GM19328 (cell line): ENCODE results near the gene RASD1.

Experiments
- ATAC-seq: cut with Tn5 transposase; IDR thresholded peaks from one replicate; pipeline ENCODE4 v1.9.1; 2021; ENCODE audit warnings: mild to moderate bottlenecking, moderate library complexity; ENCODE audit not compliant: unreplicated experiment

The RASD1 gene

GRCh38 chr17:17511293-17511741 is 15.1 kb upstream of the RASD1 start:
- ATAC-seq, result no peak

GRCh38 chr17:17510456-17511292 is 14.5 kb upstream of the RASD1 start:
- ATAC-seq, result no peak

DNA sequence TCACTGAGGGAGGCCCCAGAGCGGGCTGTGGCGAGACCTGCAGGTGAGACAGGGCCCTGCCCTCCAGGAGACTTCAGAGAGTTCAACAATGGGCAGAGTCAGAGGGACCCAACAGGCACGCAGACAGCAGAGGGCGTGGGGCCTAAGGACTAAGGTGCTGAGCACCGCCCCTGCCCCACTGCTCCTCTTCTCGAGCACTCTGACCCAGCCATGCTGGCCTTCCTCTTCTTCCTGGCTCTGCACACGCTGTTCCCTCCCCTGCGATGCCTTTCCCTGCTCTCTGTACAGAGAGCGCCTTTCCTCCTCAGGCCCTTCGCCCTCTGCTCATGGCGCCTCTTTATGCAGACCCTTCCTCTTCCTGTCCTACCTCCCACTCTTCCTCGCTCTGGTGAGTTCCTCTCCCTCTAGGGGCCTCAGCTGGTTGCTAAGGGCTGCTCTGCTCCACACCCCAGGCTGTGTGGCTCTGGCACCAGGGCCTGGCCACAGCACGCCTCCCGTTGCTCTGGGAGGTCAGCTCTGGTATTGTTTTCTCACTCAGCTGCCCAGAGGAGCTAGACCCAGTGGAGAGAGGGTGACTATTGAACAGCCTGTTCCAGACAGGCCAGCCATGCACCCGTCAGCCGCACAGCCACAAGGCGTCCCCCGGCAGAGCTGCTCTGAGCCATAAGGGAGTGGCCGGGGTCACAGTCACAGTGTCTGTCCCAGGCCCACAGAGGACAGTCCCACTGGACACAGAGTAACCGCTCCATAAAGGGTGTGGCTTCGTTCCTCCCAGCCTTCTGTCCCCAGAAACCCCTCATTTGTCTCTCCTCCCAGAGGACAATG is 13.6 kb upstream of the RASD1 start:
- no peak for ATAC-seq

GRCh38 chr17:17508646-17509591 is 12.7 kb upstream of the RASD1 start:
- ATAC-seq, result no peak

GRCh38 chr17:17508019-17508535 is 11.9 kb upstream of the RASD1 start:
- no peak for ATAC-seq

- no peak for ATAC-seq
Measured at GRCh38 chr17:17507465-17508011, 11.3 kb upstream of the RASD1 start.

GRCh38 chr17:17506893-17507464 is 10.8 kb upstream of the RASD1 start:
- no peak for ATAC-seq

DNA sequence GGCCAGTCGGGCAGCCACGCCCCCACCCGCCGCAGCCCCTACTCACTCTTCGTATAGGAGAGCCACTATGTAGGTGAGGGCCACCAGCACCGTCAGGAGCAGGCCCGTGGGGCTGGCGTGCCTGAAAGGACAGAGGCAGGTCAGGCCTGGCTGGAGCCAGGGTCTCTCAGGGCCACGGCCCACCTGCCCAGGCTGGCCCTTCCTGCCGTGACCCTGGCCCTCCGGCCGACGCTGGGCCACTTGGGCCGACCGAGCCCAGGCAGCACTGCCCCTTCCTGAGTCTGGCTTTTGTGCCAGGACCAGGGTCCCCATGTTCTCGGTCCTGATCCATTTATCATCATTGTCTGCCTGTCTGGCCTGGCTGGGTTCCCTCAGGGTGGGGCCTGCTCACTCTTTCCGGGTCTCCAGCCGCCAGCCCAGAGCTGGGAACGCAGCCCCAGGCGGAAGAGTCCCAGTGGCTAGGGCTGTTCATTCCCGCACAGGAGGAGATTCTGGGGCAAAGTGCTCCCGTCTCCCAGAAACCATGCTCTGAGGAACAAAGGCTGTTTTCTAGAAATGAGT is 10.1 kb upstream of the RASD1 start:
- ATAC-seq, result no peak

DNA sequence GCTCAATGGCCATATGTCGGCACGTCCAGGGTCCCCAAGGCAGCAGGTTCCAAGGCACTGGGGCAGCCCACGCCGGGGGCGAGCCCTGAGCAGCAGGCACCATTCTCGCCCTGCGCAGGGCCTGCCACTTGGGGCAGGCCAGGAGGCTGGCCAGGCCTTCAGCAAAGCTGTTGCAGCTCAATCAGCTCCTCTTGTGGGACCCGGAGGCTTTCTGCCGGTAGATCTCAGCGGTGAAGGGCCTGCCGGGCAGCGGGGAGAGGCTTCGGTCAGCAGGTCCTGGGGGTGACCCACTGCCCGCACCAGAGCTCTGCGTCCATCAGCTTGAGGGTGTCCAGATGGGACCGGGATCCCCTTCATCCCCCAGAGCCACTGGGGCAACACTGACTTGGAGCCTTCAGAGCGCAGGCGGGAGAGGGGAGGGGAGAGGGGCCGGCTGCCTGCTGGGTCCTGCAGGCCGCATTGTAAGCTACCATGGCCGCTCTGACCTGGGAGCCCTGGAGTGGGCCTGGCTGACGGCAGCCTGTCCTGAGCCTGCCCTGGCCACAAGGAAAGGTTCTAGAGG is 9.5 kb upstream of the RASD1 start:
- ATAC-seq, result no peak

GRCh38 chr17:17505151-17505550 is 9.0 kb upstream of the RASD1 start:
- ATAC-seq, result no peak

DNA sequence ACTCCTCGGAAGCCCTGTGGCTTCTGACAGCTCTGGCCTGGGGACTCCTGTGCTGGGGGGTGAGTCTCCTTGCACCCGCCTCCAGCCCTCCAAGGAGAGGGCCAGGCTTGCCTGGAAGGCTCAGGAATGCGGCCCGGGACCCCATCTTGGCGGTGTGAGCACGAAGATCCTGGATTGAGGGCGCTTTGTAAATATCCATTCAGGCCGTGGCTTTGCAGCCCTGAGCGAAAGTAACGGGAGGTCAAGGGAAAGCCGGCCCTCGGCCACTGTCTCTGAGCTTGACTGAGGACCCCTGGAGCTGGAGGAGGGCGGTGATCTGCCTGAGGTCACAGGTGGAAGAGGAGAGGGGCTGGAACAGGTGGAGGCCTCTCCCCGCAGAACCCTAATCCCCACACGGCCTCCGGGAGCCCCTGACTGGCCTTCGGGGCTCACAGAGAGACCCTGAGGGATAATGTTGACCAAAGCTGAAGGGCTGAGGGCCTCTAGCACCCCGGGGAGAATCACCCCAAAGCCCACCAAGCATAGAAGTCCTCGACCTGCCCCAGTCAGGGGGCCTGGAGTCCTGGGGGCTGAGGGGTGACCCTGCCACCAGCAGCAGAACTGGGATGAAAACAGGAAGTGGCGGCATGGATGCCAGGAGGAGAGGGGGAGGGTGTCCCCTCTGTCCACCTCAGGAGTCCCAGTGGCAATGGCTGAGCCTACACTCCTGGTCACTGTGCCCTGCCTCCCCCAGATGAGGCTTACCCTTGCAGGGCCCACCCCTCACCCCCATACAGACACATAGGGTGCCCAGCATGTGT is 8.3 kb upstream of the RASD1 start:
- no peak for ATAC-seq

GRCh38 chr17:17503566-17504130 is 7.5 kb upstream of the RASD1 start:
- ATAC-seq, result no peak

DNA sequence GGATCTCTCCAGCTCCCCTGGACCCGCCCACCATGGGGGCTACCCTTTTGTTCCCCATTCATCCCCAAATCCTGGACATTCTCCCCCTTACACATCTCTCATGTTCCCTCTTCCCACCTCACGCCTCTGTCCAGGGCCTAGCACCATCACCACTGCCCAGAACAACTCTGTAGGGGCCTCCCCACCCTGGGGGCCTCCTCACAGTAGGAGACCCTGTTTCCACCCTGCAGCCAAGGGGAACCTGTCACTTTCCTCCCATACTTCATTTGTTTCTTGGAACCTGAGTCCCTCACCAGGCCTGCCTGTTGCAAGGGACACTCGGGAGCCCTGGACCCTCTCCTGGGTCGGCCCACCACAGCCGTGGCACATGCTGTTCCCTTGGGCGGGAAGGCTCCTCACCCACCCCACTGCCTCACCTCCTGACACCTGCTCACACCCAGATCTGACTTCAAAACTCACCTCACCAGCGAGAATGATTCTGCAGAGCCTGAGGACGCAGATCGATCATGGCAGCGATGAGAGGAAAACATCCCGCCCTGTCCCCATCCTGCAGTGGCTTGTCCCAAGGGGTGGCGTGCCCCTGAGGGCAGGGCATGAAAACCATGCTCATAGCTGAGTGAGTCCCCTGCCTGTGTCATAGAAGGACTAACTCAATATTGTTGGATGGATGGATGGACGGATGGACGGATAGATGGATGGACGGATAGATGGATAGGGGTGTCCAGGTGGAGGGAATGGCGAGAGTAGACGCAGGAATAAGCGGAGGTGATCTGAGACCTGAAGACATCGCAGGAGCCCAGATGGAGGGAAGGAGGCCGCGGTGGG is 6.8 kb upstream of the RASD1 start:
- ATAC-seq, result no peak

DNA sequence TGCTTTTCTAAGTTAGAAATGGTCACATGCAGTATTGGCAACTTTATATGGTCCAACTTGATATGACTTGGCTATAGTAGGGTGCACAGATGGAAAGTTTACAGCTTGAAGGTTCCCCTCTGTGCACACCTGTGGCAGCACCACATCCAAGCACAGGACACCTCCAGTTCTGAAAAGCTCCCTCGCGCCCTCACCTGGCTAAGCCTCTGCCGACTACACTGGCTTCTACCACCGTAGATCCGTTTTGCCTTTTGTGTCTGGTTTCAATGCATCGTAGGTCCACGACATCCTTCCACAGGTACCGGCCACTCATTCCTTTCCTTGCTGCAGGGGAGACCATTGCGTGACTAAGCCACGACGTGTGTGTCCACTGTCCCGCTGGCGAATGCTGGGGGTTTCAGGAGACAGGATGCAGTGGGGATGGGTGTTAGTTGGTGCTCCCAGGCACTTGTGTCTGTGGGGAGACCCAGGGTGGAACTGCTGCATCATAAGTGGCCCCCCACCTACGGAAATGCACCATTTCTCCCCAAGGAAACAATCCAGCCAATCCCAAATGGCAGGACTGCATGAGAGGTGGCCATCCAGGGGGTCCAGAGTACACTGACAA is 4.9 kb upstream of the RASD1 start:
- ATAC-seq, result no peak

DNA sequence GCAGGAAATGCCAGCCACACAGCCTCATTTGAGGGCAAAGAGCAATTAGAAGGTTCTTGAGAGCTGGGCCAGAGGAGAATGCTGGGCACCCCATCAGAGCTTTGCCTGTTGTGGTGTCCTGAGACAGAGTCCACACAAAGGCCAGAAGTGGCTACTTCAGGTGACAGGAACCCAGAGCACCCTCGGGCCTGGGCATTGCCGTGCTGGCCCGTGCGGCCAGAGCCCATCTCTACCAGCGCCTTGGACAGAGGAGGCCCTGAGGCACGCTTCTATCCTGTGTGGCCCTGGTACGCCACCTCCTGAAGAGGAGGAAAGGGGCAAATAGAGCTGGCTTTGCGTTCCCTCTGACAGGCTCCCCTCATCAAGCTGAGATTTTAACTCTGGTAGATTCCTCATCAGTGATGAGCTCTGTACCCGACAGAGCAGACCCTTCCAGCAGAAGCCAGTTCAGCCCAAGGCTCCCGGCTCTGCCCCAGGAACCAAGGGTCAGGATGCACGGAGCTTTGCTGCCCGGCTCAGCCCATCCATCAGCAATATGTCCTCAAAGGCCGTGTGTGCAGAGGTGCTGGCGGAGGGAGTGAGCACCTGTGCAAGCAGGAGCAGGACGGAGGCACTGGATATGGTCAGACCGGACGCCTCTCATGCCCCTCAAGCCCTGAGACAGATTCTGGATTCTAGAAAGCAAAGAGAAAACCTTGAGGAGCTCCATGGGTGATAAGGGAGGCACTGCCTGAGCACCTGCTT is 3.4 kb upstream of the RASD1 start:
- no peak for ATAC-seq

- no peak for ATAC-seq
Measured at GRCh38 chr17:17498606-17499301, 2.6 kb upstream of the RASD1 start.
